Activated naive CD8-positive, alpha-beta T cell treated with anti-CD3 and anti-CD28 coated beads, Interleukin-2, amount 10 ng/mL, durations not matched to agents 7 days and 5 days (primary cell): ENCODE results near the gene CSK. TPM values are rescaled to one million over a fixed set of nuclear protein-coding genes. Genes with fewer than 3 reads are reported as not detected.
A peak's percentile ranks its signal among the peaks of the same experiment; 100 is the strongest.

Source experiments
- ATAC-seq: fragments of 150-1000 bp; cut with Tn5 transposase; one replicate; pipeline ENCODE4 v1.10.0; 2021; ENCODE audit warnings: low read depth, moderate library complexity
- POLR2A ChIA-PET: fragments of 350-600 bp; sonication (Branson Sonifier 250); formaldehyde crosslinking; loops from one replicate; lab custom pipeline; 2021; ENCODE audit warnings: antibody characterized with exemption; lab: Charles Lee
- DNase-seq: peaks from one replicate; pipeline ENCODE4 v3.0.0; 2021
- H3K27ac Mint-ChIP-seq: one replicate; pipeline ENCODE4 v1.8.0; 2022; ENCODE audit warnings: mild to moderate bottlenecking, mixed read lengths
- H3K27me3 Mint-ChIP-seq: one replicate; pipeline ENCODE4 v1.8.0; 2022; ENCODE audit warnings: mild to moderate bottlenecking, moderate library complexity, mixed read lengths
- H3K36me3 Mint-ChIP-seq: one replicate; pipeline ENCODE4 v1.8.0; 2021; ENCODE audit warnings: mild to moderate bottlenecking, mixed read lengths
- H3K4me1 Mint-ChIP-seq: one replicate; pipeline ENCODE4 v1.8.0; 2021; ENCODE audit warnings: mixed read lengths
- H3K4me3 Mint-ChIP-seq: one replicate; pipeline ENCODE4 v1.8.0; 2022; ENCODE audit warnings: mild to moderate bottlenecking, moderate library complexity, mixed read lengths
- H3K9me3 Mint-ChIP-seq: one replicate; pipeline ENCODE4 v1.8.0; 2021; ENCODE audit warnings: mixed read lengths
- total RNA-seq, 2 experiments: library from RNA; stranded (reverse); gene quantifications; one replicate each; pipeline ENCODE4 v1.2.3, GENCODE V29; 2021

Gene CSK
- total RNA-seq, 2 experiments from 2014 or later, result 269 to 281 TPM

DNA sequence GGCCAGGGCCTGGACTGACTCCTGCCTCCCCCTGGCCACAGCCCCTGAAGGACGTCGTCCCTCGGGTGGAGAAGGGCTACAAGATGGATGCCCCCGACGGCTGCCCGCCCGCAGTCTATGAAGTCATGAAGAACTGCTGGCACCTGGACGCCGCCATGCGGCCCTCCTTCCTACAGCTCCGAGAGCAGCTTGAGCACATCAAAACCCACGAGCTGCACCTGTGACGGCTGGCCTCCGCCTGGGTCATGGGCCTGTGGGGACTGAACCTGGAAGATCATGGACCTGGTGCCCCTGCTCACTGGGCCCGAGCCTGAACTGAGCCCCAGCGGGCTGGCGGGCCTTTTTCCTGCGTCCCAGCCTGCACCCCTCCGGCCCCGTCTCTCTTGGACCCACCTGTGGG is 20.4 kb downstream of the CSK start:
- POLR2A ChIA-PET, result interaction anchor here (20.1 kb wide), 1 partner anchor 23 kb away, joined by 709 read pairs; the partner anchor contains the start of gene CSK
- no peak for DNase-seq
- H3K36me3 Mint-ChIP-seq, result peaks cover 17% of the 10 kb centered on the region
- H3K27me3 Mint-ChIP-seq, result no peaks in the 10 kb centered on the region
- H3K4me3 Mint-ChIP-seq, result no peak overlapping the region
- ATAC-seq, result no peak
- no peaks in the 10 kb centered on the region for H3K9me3 Mint-ChIP-seq
- peaks cover 26% of the 10 kb centered on the region for H3K4me1 Mint-ChIP-seq
- no peak overlapping the region for H3K27ac Mint-ChIP-seq

DNA sequence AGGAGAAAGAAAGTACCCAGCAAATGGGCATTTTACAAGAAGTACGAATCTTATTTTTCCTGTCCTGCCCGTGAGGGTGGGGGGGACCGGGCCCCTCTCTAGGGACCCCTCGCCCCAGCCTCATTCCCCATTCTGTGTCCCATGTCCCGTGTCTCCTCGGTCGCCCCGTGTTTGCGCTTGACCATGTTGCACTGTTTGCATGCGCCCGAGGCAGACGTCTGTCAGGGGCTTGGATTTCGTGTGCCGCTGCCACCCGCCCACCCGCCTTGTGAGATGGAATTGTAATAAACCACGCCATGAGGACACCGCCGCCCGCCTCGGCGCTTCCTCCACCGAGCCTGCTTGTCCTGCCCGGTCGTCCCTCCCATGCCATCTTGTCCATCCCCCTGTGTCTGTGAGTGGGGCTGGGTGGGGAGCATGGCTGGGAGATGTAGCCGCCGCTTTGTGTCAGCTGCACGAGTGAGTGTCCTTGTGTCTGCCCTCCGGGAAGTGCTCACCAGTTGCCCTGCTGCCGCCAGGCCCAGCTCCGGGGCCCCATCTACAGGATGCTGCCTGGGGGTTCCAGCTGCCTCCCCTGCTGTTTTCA is 21.1 kb downstream of the CSK start:
- Mint-ChIP-seq H3K36me3 (peaks cover 17% of the 10 kb centered on the region), H3K4me3 (no peak overlapping the region), H3K4me1 (peaks cover 24% of the 10 kb centered on the region), H3K9me3 (no peaks in the 10 kb centered on the region), H3K27me3 (no peaks in the 10 kb centered on the region), H3K27ac (no peak overlapping the region)
- DNase-seq (no peak), ATAC-seq (no peak)
- POLR2A ChIA-PET, result interaction anchor here (1.0 to 20.1 kb wide), 2 partner anchors 9 to 24 kb away, joined by 4 to 709 read pairs; partner anchors contain the start of gene CSK

DNA sequence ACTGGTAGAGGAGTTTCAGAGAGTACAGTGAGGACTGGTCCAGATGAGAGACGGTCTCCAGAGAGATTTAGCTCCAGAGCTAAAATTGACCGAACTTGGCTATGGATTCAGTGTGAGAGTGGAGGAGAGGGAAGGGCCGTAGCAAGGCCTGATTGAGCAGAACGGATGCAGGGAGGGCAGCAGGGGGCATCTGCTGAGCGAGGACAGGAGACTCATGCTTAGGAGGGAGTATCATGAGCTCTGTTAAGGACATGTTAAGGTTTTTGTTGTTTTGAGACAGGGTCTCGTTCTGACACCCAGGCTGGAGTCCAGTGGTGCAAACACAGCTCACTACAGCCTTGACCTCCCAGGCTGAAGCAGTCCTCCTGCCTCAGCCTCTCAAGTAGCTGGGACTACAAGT is 23.1 kb downstream of the CSK start:
- no peaks in the 10 kb centered on the region for H3K27me3 Mint-ChIP-seq
- peaks cover 17% of the 10 kb centered on the region for H3K36me3 Mint-ChIP-seq
- H3K4me3 Mint-ChIP-seq, result no peak overlapping the region
- ATAC-seq, result no peak
- peaks cover 11% of the 10 kb centered on the region for H3K4me1 Mint-ChIP-seq
- H3K9me3 Mint-ChIP-seq, result no peaks in the 10 kb centered on the region
- peak overlapping the region; percentile 23 for H3K27ac Mint-ChIP-seq
- DNase-seq, result no peak
- POLR2A ChIA-PET, result interaction anchor here (1.2 to 2.2 kb wide), 5 partner anchors 11 to 34 kb away, joined by 3 to 8 read pairs (median 5); no protein-coding TSS in a partner anchor

DNA sequence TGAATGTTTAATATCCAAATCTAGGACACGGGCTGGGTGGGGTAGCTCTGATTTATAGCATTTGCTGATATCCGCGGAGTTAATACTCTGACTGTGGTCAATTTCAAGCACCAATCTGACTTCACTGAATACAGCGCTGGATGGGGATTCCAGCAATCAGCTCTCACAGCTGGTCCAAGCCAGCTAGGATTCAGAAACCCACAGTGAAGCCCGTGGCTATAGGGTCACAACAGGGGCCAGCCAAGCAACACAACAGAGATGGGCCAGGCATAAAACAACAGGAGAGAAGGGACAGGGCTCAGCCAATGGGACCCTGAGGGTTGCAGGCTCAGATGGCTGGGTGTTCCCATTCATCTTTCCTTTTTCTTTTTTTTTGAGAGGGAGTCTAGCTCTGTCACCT is 25.4 kb downstream of the CSK start:
- no peak for ATAC-seq
- no peak for DNase-seq
- Mint-ChIP-seq H3K27ac (no peak overlapping the region), H3K4me3 (no peak overlapping the region), H3K9me3 (no peaks in the 10 kb centered on the region), H3K4me1 (peaks cover 8% of the 10 kb centered on the region), H3K27me3 (no peaks in the 10 kb centered on the region), H3K36me3 (peaks cover 15% of the 10 kb centered on the region)
- POLR2A ChIA-PET, result interaction anchor here (0.6 to 1.3 kb wide), 6 partner anchors 10 to 30 kb away, joined by 3 to 4 read pairs (median 3); no protein-coding TSS in a partner anchor

DNA sequence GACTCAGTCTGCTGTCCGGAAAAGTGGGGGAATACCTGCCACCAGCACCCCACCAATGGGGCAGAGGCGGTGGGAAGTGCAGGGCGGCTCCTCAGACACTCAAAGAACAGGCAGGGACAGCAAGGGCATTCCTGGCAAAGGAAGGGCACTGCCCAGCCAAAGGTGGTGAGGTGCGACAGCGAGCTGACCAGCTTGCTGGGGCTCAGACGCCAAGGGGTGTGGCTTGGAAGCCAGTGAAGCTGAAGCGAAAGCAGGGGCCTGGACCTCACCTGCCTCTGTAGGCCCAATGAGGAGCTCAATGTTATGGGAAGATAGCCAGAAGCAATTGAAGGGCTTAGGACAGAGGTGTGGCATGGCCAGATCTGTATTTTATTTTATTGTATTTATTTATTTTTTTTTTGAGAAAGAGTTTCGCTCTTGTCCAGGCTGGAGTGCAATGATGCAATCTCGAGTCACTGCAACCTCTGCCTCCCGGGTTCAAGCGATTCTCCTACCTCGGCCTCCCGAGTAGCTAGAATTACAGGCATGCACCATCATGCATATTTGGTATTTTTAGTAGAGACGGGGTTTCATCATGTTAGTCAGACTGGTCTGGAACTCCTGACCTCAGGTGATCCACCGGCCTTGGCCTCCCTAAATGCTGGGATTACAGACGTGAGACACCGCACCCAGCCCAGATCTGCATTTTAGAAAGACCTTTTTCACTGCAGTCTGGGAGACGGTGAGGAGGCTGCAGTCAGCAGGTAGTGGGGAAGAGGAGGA is 26.4 kb downstream of the CSK start:
- peaks cover 8% of the 10 kb centered on the region for H3K4me1 Mint-ChIP-seq
- no peaks in the 10 kb centered on the region for H3K9me3 Mint-ChIP-seq
- peaks cover 13% of the 10 kb centered on the region for H3K36me3 Mint-ChIP-seq
- no peak overlapping the region for H3K27ac Mint-ChIP-seq
- ATAC-seq (no peak), DNase-seq (no peak)
- H3K4me3 Mint-ChIP-seq, result no peak overlapping the region
- peaks cover 2% of the 10 kb centered on the region for H3K27me3 Mint-ChIP-seq
- POLR2A ChIA-PET, result interaction anchor here (0.9 to 1.3 kb wide), 6 partner anchors 13 to 39 kb away, joined by 3 to 5 read pairs (median 3); no protein-coding TSS in a partner anchor

GRCh38 chr15:74808840-74809229 is 27.0 kb downstream of the CSK start:
- POLR2A ChIA-PET, result interaction anchor here (0.9 to 1.0 kb wide), 3 partner anchors 12 to 40 kb away, joined by 3 to 5 read pairs (median 3); no protein-coding TSS in a partner anchor
- Mint-ChIP-seq H3K4me3 (no peak overlapping the region), H3K27ac (no peak overlapping the region), H3K9me3 (no peaks in the 10 kb centered on the region), H3K27me3 (peaks cover 5% of the 10 kb centered on the region), H3K4me1 (peaks cover 8% of the 10 kb centered on the region), H3K36me3 (peaks cover 10% of the 10 kb centered on the region)
- DNase-seq, result no peak
- ATAC-seq, result no peak

GRCh38 chr15:74809242-74809641 is 27.4 kb downstream of the CSK start:
- Mint-ChIP-seq H3K4me3 (no peak overlapping the region), H3K27me3 (peaks cover 5% of the 10 kb centered on the region), H3K36me3 (peaks cover 6% of the 10 kb centered on the region), H3K9me3 (no peaks in the 10 kb centered on the region), H3K4me1 (peaks cover 8% of the 10 kb centered on the region), H3K27ac (peak overlapping the region; percentile 45)
- no peak for DNase-seq
- POLR2A ChIA-PET, result no interaction called here
- no peak for ATAC-seq

DNA sequence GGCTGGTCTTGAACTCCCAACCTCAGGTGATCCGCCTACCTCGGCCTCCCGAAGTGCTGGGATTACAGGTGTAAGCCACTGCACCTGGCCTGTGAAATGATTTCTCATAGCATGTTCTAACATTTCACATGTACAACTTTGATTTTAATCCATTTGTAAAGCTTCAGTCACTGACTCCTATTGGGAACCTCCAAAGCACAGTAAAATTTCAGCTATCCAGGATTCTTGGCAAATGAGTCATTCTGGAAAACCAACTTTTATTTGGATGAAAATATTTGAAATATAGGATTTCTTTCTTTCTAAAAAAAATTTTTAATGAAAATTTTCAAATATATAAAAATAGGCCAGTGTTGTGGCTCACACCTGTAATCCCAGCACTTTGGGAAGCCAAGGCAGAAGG is 28.1 kb downstream of the CSK start:
- peaks cover 6% of the 10 kb centered on the region for H3K4me1 Mint-ChIP-seq
- peaks cover 5% of the 10 kb centered on the region for H3K27me3 Mint-ChIP-seq
- POLR2A ChIA-PET, result interaction anchor here (0.7 kb wide), 1 partner anchor 32 kb away, joined by 3 read pairs; no protein-coding TSS in a partner anchor
- H3K36me3 Mint-ChIP-seq, result peaks cover 3% of the 10 kb centered on the region
- no peak overlapping the region for H3K4me3 Mint-ChIP-seq
- H3K27ac Mint-ChIP-seq, result no peak overlapping the region
- ATAC-seq (no peak), DNase-seq (no peak)
- no peaks in the 10 kb centered on the region for H3K9me3 Mint-ChIP-seq

DNA sequence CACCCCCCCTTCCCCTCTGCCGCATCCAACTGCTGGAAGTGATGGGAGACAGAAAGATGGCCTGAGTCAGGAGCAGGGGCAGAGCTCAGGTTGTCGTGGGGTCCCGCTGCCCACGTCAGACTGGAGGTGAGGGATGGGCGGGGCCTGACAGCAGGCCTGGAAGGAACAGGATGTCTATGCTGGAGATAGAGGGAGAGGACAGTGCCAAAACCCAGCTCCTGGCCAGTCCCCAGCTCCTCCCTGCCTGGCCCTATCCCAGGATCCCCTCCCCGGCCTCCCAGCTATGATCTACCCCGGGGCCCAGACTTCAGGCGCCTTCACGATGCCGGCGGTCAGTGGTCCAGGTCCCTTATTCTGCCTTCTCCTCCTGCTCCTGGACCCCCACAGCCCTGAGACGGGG is 30.7 kb downstream of the CSK start, which contains the start of gene LMAN1L:
Gene LMAN1L (plus strand): TSS at position 303 of the 400 bp plus-strand sequence. CDS start 20 bp downstream, at position 323.
- POLR2A ChIA-PET, result no interaction called here
- Mint-ChIP-seq H3K9me3 (no peaks in the 10 kb centered on the region), H3K4me1 (peaks cover 6% of the 10 kb centered on the region), H3K27me3 (peaks cover 5% of the 10 kb centered on the region), H3K4me3 (no peak within 1 kb of the TSS), H3K36me3 (no peaks in the 10 kb centered on the region), H3K27ac (no peak within 1 kb of the TSS)
- no peak for DNase-seq
- ATAC-seq, result no peak

DNA sequence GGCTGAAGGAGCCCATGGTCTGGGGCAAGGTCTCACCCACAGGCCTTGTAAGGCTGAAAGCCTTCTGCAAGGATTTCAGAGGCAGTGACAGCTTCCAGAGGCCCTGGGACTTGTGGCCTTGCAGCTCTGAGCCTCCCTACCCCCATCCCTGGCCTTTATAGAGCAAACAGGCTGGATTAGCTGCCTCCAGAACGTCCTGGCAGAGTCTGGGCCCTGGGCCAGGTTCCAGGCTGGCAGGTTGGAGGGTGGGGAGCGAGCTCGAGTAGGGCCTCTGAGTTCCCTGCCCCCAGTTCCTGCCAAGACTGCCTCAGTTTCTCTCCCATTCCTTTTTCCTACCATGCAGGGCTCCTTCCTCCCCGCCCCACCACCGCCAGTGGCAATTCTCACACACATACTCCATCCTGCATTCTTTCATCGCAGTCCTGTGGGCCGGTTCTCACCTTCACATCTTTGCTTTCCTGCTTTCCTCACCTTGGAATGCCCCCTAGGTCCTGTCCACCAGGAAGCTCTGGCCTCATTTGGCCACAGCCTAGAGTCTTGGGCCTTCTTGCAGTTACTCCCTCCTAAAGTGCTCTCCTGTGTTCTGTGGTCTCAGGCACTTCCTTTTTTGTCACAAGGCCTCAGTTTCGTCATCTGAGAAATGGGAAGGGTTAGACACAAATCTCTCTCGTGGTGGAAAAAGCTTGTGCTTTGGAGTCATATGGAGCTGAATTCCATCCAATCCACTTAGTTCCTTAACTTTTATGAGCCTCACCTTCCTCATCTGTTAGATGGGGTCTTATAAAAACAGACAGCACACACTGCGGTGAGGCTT is 33.4 kb downstream of the CSK start:
- no peaks in the 10 kb centered on the region for H3K36me3 Mint-ChIP-seq
- no peaks in the 10 kb centered on the region for H3K9me3 Mint-ChIP-seq
- ATAC-seq (no peak), DNase-seq (no peak)
- H3K4me3 Mint-ChIP-seq, result no peak overlapping the region
- H3K27me3 Mint-ChIP-seq, result peaks cover 5% of the 10 kb centered on the region
- H3K27ac Mint-ChIP-seq, result no peak overlapping the region
- H3K4me1 Mint-ChIP-seq, result peaks cover 7% of the 10 kb centered on the region
- POLR2A ChIA-PET, result no interaction called here

GRCh38 chr15:74815961-74816360 is 34.1 kb downstream of the CSK start:
- ATAC-seq, result no peak
- POLR2A ChIA-PET, result no interaction called here
- Mint-ChIP-seq H3K4me1 (peaks cover 7% of the 10 kb centered on the region), H3K9me3 (no peaks in the 10 kb centered on the region), H3K27me3 (peaks cover 5% of the 10 kb centered on the region), H3K4me3 (no peak overlapping the region), H3K36me3 (no peaks in the 10 kb centered on the region), H3K27ac (no peak overlapping the region)
- DNase-seq, result no peak

GRCh38 chr15:74816624-74817369 is 34.9 kb downstream of the CSK start:
- Mint-ChIP-seq H3K27me3 (peaks cover 5% of the 10 kb centered on the region), H3K4me3 (no peak overlapping the region), H3K27ac (no peak overlapping the region), H3K36me3 (no peaks in the 10 kb centered on the region), H3K9me3 (no peaks in the 10 kb centered on the region), H3K4me1 (peaks cover 7% of the 10 kb centered on the region)
- POLR2A ChIA-PET, result interaction anchor here (0.5 kb wide), 1 partner anchor 10 kb away, joined by 3 read pairs; no protein-coding TSS in a partner anchor
- DNase-seq (no peak), ATAC-seq (no peak)
